Mesodermal cell (in vitro differentiated cells): Measurements from ENCODE around the gene EXOC2.

ENCODE experiments used
- H3K27ac ChIP-seq: 2 replicates; pipeline ENCODE4 v1.7.0; 2013; ENCODE audit warnings: mild to moderate bottlenecking, low read depth, low read length, moderate library complexity; ENCODE audit not compliant: severe bottlenecking
- H3K36me3 ChIP-seq: 2 replicates; pipeline ENCODE4 v1.7.1; 2013; ENCODE audit warnings: mild to moderate bottlenecking, low read length, moderate library complexity; ENCODE audit not compliant: control insufficient read depth, insufficient read depth
- H3K4me1 ChIP-seq: one replicate; pipeline ENCODE4 v1.7.1; 2013; ENCODE audit warnings: mild to moderate bottlenecking, low read length; ENCODE audit not compliant: insufficient read depth, control insufficient read depth, poor library complexity, severe bottlenecking
- H3K4me3 ChIP-seq: 2 replicates; pipeline ENCODE4 v1.7.0; 2013; ENCODE audit warnings: low read length, control low read depth, mild to moderate bottlenecking; ENCODE audit not compliant: insufficient read depth, poor library complexity, severe bottlenecking; ENCODE audit errors: extremely low read depth
- H3K9me3 ChIP-seq: 2 replicates; pipeline ENCODE4 v1.7.1; 2013; ENCODE audit warnings: mild to moderate bottlenecking, low read length, moderate library complexity; ENCODE audit not compliant: control insufficient read depth
- WGBS, 2 experiments: methylation state at CpG; one replicate each; pipeline ENCODE4 v1.1.5; 2013; ENCODE audit warnings: missing lambda C conversion rate in 2 of 2; ENCODE audit not compliant: insufficient coverage in 2 of 2; 5-methylcytosine and 5-hydroxymethylcytosine counted together

The EXOC2 gene

DNA sequence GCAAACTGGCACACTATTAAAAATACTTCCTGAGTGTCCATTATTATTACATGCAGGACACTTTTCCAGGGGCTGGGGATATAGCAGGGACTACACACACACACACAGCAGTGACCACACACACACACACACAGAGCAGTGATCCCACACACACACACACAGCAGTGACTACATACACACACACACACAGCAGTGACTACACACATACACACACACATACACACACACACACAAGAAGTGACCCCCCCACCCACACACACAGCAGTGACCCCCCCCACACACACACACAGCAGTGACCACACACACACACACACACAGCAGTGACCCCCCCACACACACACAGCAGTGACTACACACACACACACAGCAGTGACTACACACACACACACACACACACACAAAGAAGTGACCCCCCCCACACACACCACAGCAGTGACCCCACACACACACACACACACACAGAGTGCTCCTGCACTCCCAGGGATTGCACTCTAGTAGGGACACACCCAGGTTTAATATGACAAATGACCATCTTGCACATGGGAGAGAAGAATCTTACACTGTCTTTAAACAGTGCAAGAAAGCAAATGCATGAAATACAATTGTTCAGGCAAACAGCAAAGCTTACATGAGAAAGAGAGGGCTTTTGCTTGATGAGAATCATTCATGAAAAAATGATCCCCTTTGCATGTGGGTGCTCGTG, 185.9 kb downstream of the EXOC2 start:
- Histone ChIP-seq H3K36me3 (peaks cover 9% of the 10 kb centered on the region), H3K4me3 (no peak overlapping the region), H3K9me3 (no peaks in the 10 kb centered on the region), H3K27ac (no peak overlapping the region), H3K4me1 (no peaks in the 10 kb centered on the region)
- WGBS, 2 experiments: 100% methylated on average over 1 of the region's 1 CpG; no CpG with 5 or more reads in 1 of the 2 experiments

DNA sequence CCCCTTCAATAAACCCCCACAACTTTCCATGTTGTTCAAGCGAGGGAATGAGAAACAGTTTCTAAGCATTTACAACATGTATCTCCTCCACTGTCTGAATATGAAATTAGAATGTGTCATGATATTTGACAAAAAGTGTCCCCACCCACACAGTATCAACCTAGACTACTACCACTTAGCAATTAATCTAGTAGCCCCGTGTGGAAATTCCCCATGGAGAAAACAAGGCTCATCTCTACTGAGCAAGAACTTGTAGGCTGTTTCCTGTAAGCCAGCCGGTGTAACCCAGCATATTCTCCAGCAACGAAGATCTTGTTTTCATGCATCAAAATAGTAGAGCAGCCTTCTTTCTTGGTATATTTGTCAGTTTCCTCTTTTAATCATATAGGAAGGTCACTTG, 186.4 kb downstream of the EXOC2 start:
- H3K4me3 ChIP-seq: no peak overlapping the region
- no peaks in the 10 kb centered on the region for H3K9me3 ChIP-seq
- H3K36me3 ChIP-seq: peaks cover 9% of the 10 kb centered on the region
- no peak overlapping the region for H3K27ac ChIP-seq
- 94 to 95% methylated on average over 2 to 4 of the region's 4 CpGs for WGBS, 2 experiments
- H3K4me1 ChIP-seq: no peaks in the 10 kb centered on the region

DNA sequence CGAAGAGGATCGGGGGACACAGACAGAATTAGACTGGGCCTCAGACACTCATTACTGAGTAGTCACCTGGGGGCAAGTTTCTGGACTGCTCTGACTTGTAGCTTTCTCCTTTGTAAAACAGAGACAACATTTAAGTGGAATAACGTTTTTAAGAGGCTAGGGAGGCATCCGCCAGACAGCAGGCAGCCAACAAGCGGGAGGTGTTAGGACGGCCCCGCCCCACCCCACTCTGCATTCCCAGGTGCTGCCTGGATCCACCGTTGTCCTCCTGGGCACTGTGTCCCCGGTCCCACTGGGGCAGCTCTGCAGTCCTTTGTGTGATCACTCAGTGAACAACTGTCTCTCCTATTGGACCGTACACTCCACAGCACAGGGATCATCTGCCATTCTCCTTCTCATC, 187.6 kb downstream of the EXOC2 start:
- Histone ChIP-seq H3K36me3 (peaks cover 9% of the 10 kb centered on the region), H3K27ac (no peak overlapping the region), H3K9me3 (no peaks in the 10 kb centered on the region), H3K4me1 (no peaks in the 10 kb centered on the region), H3K4me3 (no peak overlapping the region)
- WGBS, 2 experiments: 81 to 91% methylated on average over 7 to 10 of the region's 10 CpGs

DNA sequence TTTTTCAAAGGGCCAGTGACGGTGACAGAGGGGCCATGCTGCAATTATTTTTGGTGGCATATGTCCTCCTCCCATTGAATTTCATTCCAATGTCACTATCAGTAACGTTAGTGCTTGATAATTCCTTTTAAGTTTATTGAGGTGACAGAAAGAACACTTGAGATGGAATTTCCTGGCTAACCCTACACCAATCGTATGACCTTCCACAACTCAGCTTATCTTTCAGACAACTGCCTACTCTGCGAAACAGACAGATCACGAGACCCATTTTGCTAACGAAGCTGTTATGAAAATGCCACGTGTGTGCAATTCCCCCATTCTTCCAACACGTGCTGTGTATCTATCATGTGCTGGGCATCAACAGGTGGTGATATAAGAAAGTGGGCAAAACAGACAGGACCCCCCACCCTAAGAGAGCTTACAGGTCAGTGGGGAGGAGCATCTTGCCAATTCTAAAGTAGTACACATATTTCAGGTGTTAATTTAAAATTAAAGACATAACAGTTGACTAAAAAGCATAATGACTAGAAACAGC, 188.4 kb downstream of the EXOC2 start:
- Histone ChIP-seq H3K4me3 (no peak overlapping the region), H3K36me3 (peaks cover 9% of the 10 kb centered on the region), H3K27ac (no peak overlapping the region), H3K9me3 (no peaks in the 10 kb centered on the region), H3K4me1 (no peaks in the 10 kb centered on the region)
- 95% methylated on average over 5 to 7 of the region's 8 CpGs for WGBS, 2 experiments

DNA sequence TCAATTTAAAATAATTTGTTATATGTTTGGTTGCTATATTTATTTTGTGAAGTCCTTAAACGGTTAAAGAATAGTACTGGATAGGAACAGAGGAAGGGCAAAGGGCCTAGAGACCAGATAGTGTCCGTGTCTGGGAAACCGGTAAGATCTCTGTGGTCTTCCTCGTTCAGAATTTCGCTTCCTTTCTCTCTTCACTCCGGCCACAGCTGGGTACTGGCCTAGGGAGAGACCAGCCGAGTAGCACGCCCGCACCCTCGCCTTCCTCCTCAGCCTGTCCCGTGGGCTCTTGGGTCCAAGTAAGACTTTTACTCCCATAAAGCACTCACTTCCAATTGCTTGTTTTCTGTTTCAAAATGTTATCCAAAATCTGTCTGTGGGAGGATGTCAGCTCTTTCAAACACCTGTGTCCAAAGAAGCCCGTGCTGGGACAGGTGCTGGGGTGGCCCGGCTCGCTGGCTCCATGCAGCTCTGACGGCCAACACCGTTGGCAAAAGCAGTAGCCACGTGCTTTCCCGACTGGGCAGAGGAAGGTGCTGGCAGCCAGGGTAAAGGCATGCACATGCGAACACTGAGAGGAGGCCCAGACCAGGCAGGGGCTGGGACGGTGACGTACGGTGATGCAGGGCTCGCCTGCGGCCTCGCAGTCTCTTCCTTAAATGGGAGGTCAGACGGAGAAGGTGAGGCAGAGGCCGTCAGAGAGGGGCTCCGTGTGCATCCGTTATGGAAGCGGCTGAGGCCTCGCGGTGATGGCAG, 189.2 kb downstream of the EXOC2 start:
- Histone ChIP-seq H3K27ac (no peak overlapping the region), H3K9me3 (no peaks in the 10 kb centered on the region), H3K4me1 (no peaks in the 10 kb centered on the region), H3K36me3 (peaks cover 9% of the 10 kb centered on the region), H3K4me3 (no peak overlapping the region)
- WGBS, 2 experiments: 94 to 95% methylated on average over 20 to 32 of the region's 32 CpGs

DNA sequence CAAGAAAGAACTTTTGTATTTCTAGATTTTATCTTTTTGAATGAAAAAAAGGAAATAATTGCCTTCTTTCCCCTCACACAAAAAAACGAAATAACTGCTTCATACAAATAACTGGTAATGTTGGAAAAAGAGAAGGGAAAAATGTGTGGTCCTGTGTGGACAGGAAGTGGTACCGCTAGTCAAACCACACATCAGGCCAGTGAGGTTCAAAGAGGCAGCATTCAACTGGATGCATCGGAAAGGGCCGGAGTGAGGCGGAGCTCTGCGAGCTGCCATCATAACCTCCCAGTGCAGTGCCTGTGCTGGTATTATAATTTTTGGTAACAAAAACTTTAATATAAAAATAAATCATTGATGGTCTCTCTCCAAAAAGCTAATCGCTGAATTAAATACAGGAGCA, 190.2 kb downstream of the EXOC2 start:
- no peak overlapping the region for H3K27ac ChIP-seq
- H3K9me3 ChIP-seq: no peaks in the 10 kb centered on the region
- 100% methylated on average over 1 of the region's 7 CpGs; no CpG with 5 or more reads in 1 of the 2 experiments for WGBS, 2 experiments
- H3K4me3 ChIP-seq: no peak overlapping the region
- peaks cover 9% of the 10 kb centered on the region for H3K36me3 ChIP-seq
- H3K4me1 ChIP-seq: no peaks in the 10 kb centered on the region

DNA sequence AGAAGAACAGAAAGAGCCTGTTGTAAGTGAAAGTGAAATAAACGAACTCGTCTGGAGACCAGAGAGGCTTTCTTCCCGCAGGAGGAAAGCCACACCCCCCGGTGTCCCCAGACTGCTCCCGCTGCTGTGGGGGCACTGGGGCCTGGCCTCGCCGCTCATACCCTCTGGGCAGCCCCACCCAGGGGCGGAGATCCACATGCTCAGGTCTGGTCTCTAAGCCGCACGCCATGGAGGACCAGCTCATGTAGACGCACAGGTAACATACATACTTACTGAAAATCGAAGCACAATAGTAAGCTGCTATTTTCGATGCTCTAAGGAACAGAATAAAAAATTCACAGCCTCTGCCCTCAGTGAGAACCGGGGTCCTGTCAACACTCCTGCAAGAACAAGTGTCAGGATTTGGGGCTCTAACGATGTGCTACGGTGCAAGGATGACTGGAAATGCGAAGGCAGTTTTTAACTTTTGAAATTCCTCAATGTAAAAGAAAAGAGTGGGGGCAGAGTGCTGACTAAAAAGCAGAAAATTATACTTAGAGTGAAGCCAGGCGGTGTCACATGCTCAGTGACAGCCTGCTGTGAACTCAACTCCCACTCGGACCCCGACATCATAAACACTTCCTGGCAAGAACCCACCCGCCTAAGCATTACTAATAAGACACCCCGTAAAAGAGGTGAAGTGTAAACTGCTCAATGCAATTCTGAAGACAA, 190.9 kb downstream of the EXOC2 start:
- 87 to 91% methylated on average over 17 of the region's 22 CpGs for WGBS, 2 experiments
- no peaks in the 10 kb centered on the region for H3K9me3 ChIP-seq
- no peak overlapping the region for H3K4me3 ChIP-seq
- H3K4me1 ChIP-seq: no peaks in the 10 kb centered on the region
- H3K27ac ChIP-seq: no peak overlapping the region
- peaks cover 12% of the 10 kb centered on the region for H3K36me3 ChIP-seq

DNA sequence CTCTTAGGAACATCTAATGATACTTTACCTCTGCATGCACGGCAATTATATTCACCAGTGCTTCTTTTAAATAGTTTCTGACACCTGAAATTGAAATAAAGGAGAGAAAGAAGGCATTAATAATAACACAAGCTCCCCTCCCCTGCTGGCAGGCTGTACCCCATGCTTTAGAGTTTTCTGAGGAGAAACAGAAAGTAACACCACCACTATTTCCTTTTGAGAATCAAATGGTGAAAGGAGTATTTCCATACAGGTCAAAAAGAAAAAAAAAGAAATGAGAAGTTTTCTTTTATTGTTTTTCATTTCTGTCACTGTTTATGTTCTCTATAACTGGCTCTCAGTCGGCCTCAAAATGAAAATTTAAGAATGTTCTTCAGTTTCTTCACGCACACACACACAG, 193.3 kb downstream of the EXOC2 start:
- Histone ChIP-seq H3K4me3 (no peak overlapping the region), H3K9me3 (no peaks in the 10 kb centered on the region), H3K36me3 (peaks cover 26% of the 10 kb centered on the region), H3K4me1 (no peaks in the 10 kb centered on the region), H3K27ac (no peak overlapping the region)
- no CpG with 5 or more reads among the region's 3 CpGs for WGBS, 2 experiments

DNA sequence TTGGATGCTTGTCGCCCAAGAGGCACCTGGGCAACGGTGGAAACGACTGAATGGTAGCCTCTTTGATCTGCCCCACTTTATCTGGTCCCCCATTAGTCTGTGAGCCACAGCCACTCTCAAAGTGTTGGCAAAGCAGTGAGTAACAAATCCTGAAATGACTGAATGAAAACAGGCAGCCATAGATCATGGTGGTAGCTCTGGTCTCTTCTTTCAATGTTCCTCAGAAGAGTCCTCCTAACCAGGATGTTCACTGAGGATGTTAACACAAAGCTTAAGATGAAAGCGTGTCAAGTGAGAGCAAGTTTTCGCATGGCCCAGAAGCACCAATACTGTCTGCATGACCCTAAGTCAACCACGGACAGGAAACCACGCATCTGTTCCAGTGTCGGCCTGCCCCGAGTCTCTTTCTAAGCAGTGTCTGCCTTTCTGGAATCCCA, 194.1 kb downstream of the EXOC2 start:
- Histone ChIP-seq H3K4me3 (no peak overlapping the region), H3K4me1 (no peaks in the 10 kb centered on the region), H3K36me3 (peaks cover 30% of the 10 kb centered on the region), H3K27ac (no peak overlapping the region), H3K9me3 (no peaks in the 10 kb centered on the region)
- 94 to 99% methylated on average over 9 of the region's 9 CpGs for WGBS, 2 experiments

DNA sequence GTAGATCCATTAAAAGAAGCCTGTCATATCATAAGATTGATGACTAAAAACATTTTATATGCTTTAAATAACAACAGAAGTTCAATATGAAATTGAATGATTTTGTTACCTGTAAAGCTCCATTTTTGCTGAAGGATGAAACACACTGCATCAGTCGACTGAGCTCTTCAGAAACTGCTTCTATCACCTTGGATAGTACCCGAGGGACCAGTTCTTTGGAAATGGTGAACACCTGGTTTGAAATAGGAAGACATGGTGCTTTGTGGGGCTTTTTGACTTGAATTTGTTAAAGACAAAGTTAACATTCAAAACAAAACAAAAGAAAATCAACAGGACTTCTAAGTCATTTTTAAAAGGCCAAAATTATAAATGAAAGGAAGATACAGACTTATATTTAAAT, 195.7 kb downstream of the EXOC2 start:
- Histone ChIP-seq H3K36me3 (peaks cover 37% of the 10 kb centered on the region), H3K4me3 (no peak overlapping the region), H3K27ac (no peak overlapping the region), H3K4me1 (no peaks in the 10 kb centered on the region), H3K9me3 (no peaks in the 10 kb centered on the region)
- WGBS, 2 experiments: 90 to 100% methylated on average over 1 to 2 of the region's 2 CpGs
